Lung (tissue), 12 donors: ENCODE data around the gene C1orf116. TPM values are rescaled to one million over a fixed set of nuclear protein-coding genes. Genes with fewer than 3 reads are reported as not detected.
A peak's percentile ranks its signal among the peaks of the same experiment; 100 is the strongest.

Source experiments
- ATAC-seq: fragments of 200-7000 bp; cut with Tn5 transposase; one replicate; pipeline ENCODE4 v1.9.1; 2020; ENCODE audit warnings: moderate number of reproducible peaks; ENCODE audit not compliant: insufficient read depth, low FRiP score
- DNase-seq, 3 donors: peaks; one replicate each; pipeline ENCODE4 v3.0.0-alpha.2; 2013 to 2017
- H3K27ac ChIP-seq, 2 donors: one replicate each; pipeline ENCODE4 v1.5.1; 2013; ENCODE audit warnings: mild to moderate bottlenecking in 2 of 2, moderate library complexity in 2 of 2, control low read depth in 1 of 2, inconsistent platforms in 1 of 2, low read depth in 1 of 2, low read length in 1 of 2
- H3K27me3 ChIP-seq, 3 donors: one replicate each; pipeline ENCODE4 v1.5.1; 2013; ENCODE audit warnings: low read length in 2 of 3; ENCODE audit not compliant: control insufficient read depth in 3 of 3, insufficient read depth in 3 of 3
- H3K36me3 ChIP-seq, 4 donors: one replicate each; pipeline ENCODE4 v1.5.1; 2013; ENCODE audit warnings: low read length in 4 of 4, mild to moderate bottlenecking in 1 of 4, moderate library complexity in 1 of 4; ENCODE audit not compliant: control insufficient read depth in 4 of 4, insufficient read depth in 4 of 4
- H3K4me1 ChIP-seq, 5 donors: one replicate each; pipeline ENCODE4 v1.5.1; 2013; ENCODE audit warnings: low read length in 5 of 5, mild to moderate bottlenecking in 2 of 5, moderate library complexity in 1 of 5; ENCODE audit not compliant: control insufficient read depth in 5 of 5, insufficient read depth in 5 of 5
- H3K4me3 ChIP-seq: one replicate; pipeline ENCODE4 v1.5.1; 2013; ENCODE audit warnings: mild to moderate bottlenecking, control low read depth, moderate library complexity
- H3K9ac ChIP-seq, 2 donors: one replicate each; pipeline ENCODE4 v1.5.1; 2013; ENCODE audit warnings: low read length in 2 of 2, control low read depth in 1 of 2; ENCODE audit not compliant: insufficient read depth in 1 of 2
- H3K9me3 ChIP-seq, 4 donors: one replicate each; pipeline ENCODE4 v1.5.1; 2013; ENCODE audit warnings: low read length in 3 of 4, mild to moderate bottlenecking in 1 of 4, moderate library complexity in 1 of 4; ENCODE audit not compliant: control insufficient read depth in 4 of 4, insufficient read depth in 3 of 4
- WGBS, 2 donors: extraction: QIAGEN DNeasy Blood & Tissue Kit; methylation state at CpG; one replicate each; pipeline ENCODE4 v1.1.7; 2013; 5-methylcytosine and 5-hydroxymethylcytosine counted together
- polyA plus RNA-seq, 2 donors: library from polyadenylated mRNA; stranded (reverse); fragments of 200-250 nt; gene quantifications; one replicate each; pipeline ENCODE4 v1.2.1, GENCODE V29; 2013
- total RNA-seq, 2 donors: library from RNA; depleted of rRNA in 1 of 2; stranded (reverse); fragments of >200 nt in 1 of 2; gene quantifications; one replicate each; pipeline ENCODE4 v1.2.1, GENCODE V29; 2014 to 2021
- TF ChIP-seq, protein P1 (sequence below): IDR thresholded peaks from 2 replicates; pipeline ENCODE4 v1.5.1; 2012; ENCODE audit warnings: mild to moderate bottlenecking; ENCODE audit errors: control extremely low read depth, extremely low read depth
- donor health status: control.
- donor health status: control.
- donor health status: Bipolar disorder and iron deficiency.
- donor health status: healthy.
- donor health status: DM: yes; HTN: yes; CAD: no.

Gene C1orf116
- total and polyA plus RNA-seq, 4 donors, result 27.7 to 130 (median 91.6) TPM

- peaks cover 0 to 3% (median 0%) of the 10 kb centered on the region in 3 donors for H3K27me3 ChIP-seq
- TF ChIP-seq, protein P1, sequence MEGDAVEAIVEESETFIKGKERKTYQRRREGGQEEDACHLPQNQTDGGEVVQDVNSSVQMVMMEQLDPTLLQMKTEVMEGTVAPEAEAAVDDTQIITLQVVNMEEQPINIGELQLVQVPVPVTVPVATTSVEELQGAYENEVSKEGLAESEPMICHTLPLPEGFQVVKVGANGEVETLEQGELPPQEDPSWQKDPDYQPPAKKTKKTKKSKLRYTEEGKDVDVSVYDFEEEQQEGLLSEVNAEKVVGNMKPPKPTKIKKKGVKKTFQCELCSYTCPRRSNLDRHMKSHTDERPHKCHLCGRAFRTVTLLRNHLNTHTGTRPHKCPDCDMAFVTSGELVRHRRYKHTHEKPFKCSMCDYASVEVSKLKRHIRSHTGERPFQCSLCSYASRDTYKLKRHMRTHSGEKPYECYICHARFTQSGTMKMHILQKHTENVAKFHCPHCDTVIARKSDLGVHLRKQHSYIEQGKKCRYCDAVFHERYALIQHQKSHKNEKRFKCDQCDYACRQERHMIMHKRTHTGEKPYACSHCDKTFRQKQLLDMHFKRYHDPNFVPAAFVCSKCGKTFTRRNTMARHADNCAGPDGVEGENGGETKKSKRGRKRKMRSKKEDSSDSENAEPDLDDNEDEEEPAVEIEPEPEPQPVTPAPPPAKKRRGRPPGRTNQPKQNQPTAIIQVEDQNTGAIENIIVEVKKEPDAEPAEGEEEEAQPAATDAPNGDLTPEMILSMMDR, result no peak
- no peak for DNase-seq
- no peak overlapping the region for H3K9ac ChIP-seq
- peaks cover 0 to 8% (median 4%) of the 10 kb centered on the region in 5 donors for H3K4me1 ChIP-seq
- no peaks in the 10 kb centered on the region for H3K36me3 ChIP-seq
- no peaks in the 10 kb centered on the region for H3K9me3 ChIP-seq
- 60 to 63% methylated on average over 5 of the region's 5 CpGs for WGBS, 2 donors
- no peak for ATAC-seq
- no peak overlapping the region for H3K4me3 ChIP-seq
- H3K27ac ChIP-seq, result no peak overlapping the region
These were observed 31.8 kb downstream of the C1orf116 start for GRCh38 chr1:207000651-207001291.

DNA sequence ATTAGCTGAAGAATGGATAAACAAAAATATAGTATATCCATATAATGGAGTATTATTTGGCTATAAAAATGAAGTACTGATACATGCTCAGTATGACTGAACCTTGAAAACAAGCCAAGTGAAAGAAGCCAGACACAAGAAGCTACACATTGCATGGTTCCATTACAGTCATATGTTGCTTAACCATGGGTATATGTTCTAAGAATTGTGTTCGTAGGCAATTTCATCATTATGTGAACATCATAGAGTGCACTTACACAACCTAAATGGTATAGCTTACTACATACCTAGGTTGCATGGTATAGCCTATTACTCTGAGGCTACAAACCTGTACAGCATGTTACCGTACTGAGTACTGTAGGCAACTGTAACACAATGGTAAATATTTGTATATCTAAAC is 33.7 kb downstream of the C1orf116 start:
- peaks cover 0 to 3% (median 0%) of the 10 kb centered on the region in 3 donors for H3K27me3 ChIP-seq
- TF ChIP-seq, protein P1, result no peak
- DNase-seq (no peak), ATAC-seq (no peak)
- H3K36me3 ChIP-seq, result no peaks in the 10 kb centered on the region
- no peaks in the 10 kb centered on the region for H3K9me3 ChIP-seq
- H3K4me1 ChIP-seq, result peaks cover 0 to 5% (median 2%) of the 10 kb centered on the region in 5 donors
- no peak overlapping the region for H3K9ac ChIP-seq
- no peak overlapping the region for H3K27ac ChIP-seq
- 39 to 68% methylated on average over 2 of the region's 2 CpGs for WGBS, 2 donors
- H3K4me3 ChIP-seq, result no peak overlapping the region

DNA sequence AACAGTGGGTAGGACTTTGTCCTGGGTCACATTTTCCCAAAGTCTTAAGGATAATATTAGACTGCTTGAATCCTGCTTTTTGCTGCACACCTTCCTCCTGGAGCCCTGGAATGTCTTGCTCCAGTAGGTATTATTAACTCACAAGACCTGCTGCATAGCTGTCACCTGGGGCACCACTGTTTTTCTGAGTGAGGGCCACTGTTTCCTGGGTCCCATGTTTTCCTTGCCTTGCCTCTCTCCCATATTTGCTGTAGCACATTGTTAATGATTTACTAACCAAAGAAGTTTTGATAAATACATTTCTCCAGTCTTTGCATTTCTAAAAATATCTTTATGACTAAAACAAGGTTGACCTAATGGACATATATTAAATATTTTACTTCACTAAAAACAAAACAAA is 39.8 kb downstream of the C1orf116 start:
- no peaks in the 10 kb centered on the region for H3K9me3 ChIP-seq
- TF ChIP-seq, protein P1, result no peak
- H3K36me3 ChIP-seq, result no peaks in the 10 kb centered on the region
- ATAC-seq, result no peak
- no peaks in the 10 kb centered on the region for H3K4me1 ChIP-seq
- peak in 1 of 3 donors; percentile 43 for DNase-seq
- H3K27ac ChIP-seq, result no peak overlapping the region
- peaks cover 0 to 4% (median 3%) of the 10 kb centered on the region in 3 donors for H3K27me3 ChIP-seq
- H3K9ac ChIP-seq, result no peak overlapping the region
- no peak overlapping the region for H3K4me3 ChIP-seq

- 94 to 100% methylated on average over 1 of the region's 1 CpG for WGBS, 2 donors
- Histone ChIP-seq H3K36me3 (no peaks in the 10 kb centered on the region), H3K27ac (no peak overlapping the region), H3K4me3 (no peak overlapping the region), H3K27me3 (peaks cover 0 to 5% (median 3%) of the 10 kb centered on the region in 3 donors), H3K9ac (no peak overlapping the region), H3K9me3 (no peaks in the 10 kb centered on the region), H3K4me1 (peaks cover 0 to 3% (median 0%) of the 10 kb centered on the region in 5 donors)
- TF ChIP-seq, protein P1, result no peak
- no peak for DNase-seq
- no peak for ATAC-seq
These were observed 44.7 kb downstream of the C1orf116 start for GRCh38 chr1:206987873-206988272.
